NCI-H1694 (cell line): ENCODE results near the gene ACSS3.

Source experiments
- DNase-seq: peaks from one replicate; lab custom pipeline; 2025; lab: John Stamatoyannopoulos, UW

Gene ACSS3

GRCh38 chr12:81296556-81297305 is 218.9 kb downstream of the ACSS3 start:
- no peak for DNase-seq

GRCh38 chr12:81297601-81298000 is 219.7 kb downstream of the ACSS3 start:
- no peak for DNase-seq

- DNase-seq, result no peak
Observed at GRCh38 chr12:81300454-81300853, 222.6 kb downstream of the ACSS3 start.

GRCh38 chr12:81303935-81304334 is 226.1 kb downstream of the ACSS3 start:
- DNase-seq, result no peak
